ENCODE data around the gene ADARB2. TPM values are rescaled to one million over a fixed set of nuclear protein-coding genes. Genes with fewer than 3 reads are reported as not detected.

Gene ADARB2
- total and polyA plus RNA-seq, 10 of the 15 experiments (the other 5 are each of a cell fraction or from before 2014, with no cell fraction given): 0.02 to 4.1 (median 0.76) TPM

DNA sequence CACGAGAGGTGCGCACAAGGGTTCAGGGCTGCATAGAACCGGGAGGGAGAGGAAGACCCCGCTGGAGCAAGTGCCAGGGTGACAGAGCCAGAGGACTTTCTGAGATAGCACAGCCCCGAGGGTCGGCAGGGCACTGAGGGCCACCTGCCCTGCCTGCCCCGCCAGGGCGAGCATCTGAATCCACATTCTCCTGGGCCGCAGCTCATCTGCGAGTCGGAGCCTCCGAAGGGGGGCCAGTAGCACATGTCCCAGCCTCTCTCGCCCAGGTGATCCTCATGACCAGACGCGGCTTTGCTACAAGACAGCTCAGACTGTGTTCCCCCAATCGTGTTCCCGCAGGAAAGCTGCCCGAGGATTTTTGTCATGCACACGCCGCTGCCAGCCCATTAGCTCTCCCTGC is 71.2 kb downstream of the ADARB2 start:
- intact Hi-C loops (cut with micrococcal nuclease; ENCODE audit: unreplicated experiment) (loop anchor here (10.0 kb wide), 1 partner anchor 241 kb away; no protein-coding TSS in a partner anchor), in situ Hi-C loops (cut with MboI) (no loop called here)
- Histone ChIP-seq H3K4me2 (ENCODE audit: control insufficient read depth, insufficient read depth) (no peak overlapping the region), H4K20me1 (ENCODE audit: control insufficient read depth, insufficient read depth) (no peaks in the 10 kb centered on the region), H3K36me3 (ENCODE audit: control insufficient read depth in 2 of 2, insufficient read depth in 2 of 2, low read length in 1 of 2) (no peaks in the 10 kb centered on the region), H3K9ac (ENCODE audit: control insufficient read depth, insufficient read depth, low read length) (no peak overlapping the region), H3K4me1 (ENCODE audit: control insufficient read depth, insufficient read depth, low read length) (peaks cover 19% of the 10 kb centered on the region), H3K4me3 (no peak overlapping the region), H3K9me3 (replicated peaks; ENCODE audit: control insufficient read depth, insufficient read depth, low read length) (no peaks in the 10 kb centered on the region), H2AFZ (ENCODE audit: control insufficient read depth, low read depth, low read length) (no peak overlapping the region), H3K79me2 (ENCODE audit: control insufficient read depth, insufficient read depth, low read length) (no peaks in the 10 kb centered on the region), H3K27me3 (replicated peaks in 1 of 2; ENCODE audit: control insufficient read depth in 2 of 2, insufficient read depth in 2 of 2, low read length in 1 of 2) (no peaks in the 10 kb centered on the region), H3K27ac (ENCODE audit: control insufficient read depth, insufficient read depth) (no peak overlapping the region)
- ChIA-PET SMC1A (ENCODE audit: uncharacterized antibody, unreplicated experiment) (interaction anchor here (1.1 kb wide), 2 partner anchors 14 to 16 kb away, joined by 5 read pairs; no protein-coding TSS in a partner anchor), RAD21 (ENCODE audit: unreplicated experiment) (interaction anchor here (0.9 kb wide), 1 partner anchor 18 kb away, joined by 4 read pairs; no protein-coding TSS in a partner anchor), POLR2A (no interaction called here), CTCF (interaction anchor here (1.3 kb wide), 1 partner anchor 24 kb away, joined by 3 read pairs; no protein-coding TSS in a partner anchor)
- DNase-seq (ENCODE audit: low read depth, low spot score) (no peak), ATAC-seq (no peak), FAIRE-seq (no peak)
- WGBS (ENCODE audit: insufficient coverage, insufficient replicate concordance, low lambda C conversion rate, missing lambda C conversion rate): 63% methylated on average over 20 of the region's 20 CpGs
- no TSS peak for BruUV-seq (replicated peaks)
- no peak for TF ChIP-seq TCF7 (IDR thresholded peaks at IDR 0.05; ENCODE audit: borderline replicate concordance)
- TF ChIP-seq ATF7 (IDR thresholded peaks at IDR 0.05; ENCODE audit: low read depth): no peak
- TF ChIP-seq CREM (IDR thresholded peaks at IDR 0.05; ENCODE audit: low read depth): no peak
- TF ChIP-seq, protein P1, sequence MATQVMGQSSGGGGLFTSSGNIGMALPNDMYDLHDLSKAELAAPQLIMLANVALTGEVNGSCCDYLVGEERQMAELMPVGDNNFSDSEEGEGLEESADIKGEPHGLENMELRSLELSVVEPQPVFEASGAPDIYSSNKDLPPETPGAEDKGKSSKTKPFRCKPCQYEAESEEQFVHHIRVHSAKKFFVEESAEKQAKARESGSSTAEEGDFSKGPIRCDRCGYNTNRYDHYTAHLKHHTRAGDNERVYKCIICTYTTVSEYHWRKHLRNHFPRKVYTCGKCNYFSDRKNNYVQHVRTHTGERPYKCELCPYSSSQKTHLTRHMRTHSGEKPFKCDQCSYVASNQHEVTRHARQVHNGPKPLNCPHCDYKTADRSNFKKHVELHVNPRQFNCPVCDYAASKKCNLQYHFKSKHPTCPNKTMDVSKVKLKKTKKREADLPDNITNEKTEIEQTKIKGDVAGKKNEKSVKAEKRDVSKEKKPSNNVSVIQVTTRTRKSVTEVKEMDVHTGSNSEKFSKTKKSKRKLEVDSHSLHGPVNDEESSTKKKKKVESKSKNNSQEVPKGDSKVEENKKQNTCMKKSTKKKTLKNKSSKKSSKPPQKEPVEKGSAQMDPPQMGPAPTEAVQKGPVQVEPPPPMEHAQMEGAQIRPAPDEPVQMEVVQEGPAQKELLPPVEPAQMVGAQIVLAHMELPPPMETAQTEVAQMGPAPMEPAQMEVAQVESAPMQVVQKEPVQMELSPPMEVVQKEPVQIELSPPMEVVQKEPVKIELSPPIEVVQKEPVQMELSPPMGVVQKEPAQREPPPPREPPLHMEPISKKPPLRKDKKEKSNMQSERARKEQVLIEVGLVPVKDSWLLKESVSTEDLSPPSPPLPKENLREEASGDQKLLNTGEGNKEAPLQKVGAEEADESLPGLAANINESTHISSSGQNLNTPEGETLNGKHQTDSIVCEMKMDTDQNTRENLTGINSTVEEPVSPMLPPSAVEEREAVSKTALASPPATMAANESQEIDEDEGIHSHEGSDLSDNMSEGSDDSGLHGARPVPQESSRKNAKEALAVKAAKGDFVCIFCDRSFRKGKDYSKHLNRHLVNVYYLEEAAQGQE (IDR thresholded peaks at IDR 0.05; ENCODE audit: low read depth, low read length): no peak
- TF ChIP-seq ZSCAN29 (IDR thresholded peaks at IDR 0.05): no peak
- no peak for TF ChIP-seq TCF12 (IDR thresholded peaks at IDR 0.05; ENCODE audit: low read depth, low read length)
- no peak for TF ChIP-seq HDAC6 (IDR thresholded peaks at IDR 0.05; ENCODE audit: unreplicated experiment)
- TF ChIP-seq IKZF2 (IDR thresholded peaks at IDR 0.05): no peak
- TF ChIP-seq CBX5 (IDR thresholded peaks at IDR 0.05; ENCODE audit: low read depth): no peak
- no peak for TF ChIP-seq GABPA (IDR thresholded peaks at IDR 0.05; ENCODE audit: low read depth)
- no peak for TF ChIP-seq SUZ12 (IDR thresholded peaks at IDR 0.05; ENCODE audit: unreplicated experiment)
- TF ChIP-seq, protein P2, sequence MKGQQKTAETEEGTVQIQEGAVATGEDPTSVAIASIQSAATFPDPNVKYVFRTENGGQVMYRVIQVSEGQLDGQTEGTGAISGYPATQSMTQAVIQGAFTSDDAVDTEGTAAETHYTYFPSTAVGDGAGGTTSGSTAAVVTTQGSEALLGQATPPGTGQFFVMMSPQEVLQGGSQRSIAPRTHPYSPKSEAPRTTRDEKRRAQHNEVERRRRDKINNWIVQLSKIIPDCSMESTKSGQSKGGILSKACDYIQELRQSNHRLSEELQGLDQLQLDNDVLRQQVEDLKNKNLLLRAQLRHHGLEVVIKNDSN (IDR thresholded peaks at IDR 0.05; ENCODE audit: borderline replicate concordance, extremely low read length, insufficient read depth, low read depth, low read length): no peak
- TF ChIP-seq TARDBP (IDR thresholded peaks at IDR 0.05; ENCODE audit: borderline replicate concordance): no peak
- TF ChIP-seq, protein P3, sequence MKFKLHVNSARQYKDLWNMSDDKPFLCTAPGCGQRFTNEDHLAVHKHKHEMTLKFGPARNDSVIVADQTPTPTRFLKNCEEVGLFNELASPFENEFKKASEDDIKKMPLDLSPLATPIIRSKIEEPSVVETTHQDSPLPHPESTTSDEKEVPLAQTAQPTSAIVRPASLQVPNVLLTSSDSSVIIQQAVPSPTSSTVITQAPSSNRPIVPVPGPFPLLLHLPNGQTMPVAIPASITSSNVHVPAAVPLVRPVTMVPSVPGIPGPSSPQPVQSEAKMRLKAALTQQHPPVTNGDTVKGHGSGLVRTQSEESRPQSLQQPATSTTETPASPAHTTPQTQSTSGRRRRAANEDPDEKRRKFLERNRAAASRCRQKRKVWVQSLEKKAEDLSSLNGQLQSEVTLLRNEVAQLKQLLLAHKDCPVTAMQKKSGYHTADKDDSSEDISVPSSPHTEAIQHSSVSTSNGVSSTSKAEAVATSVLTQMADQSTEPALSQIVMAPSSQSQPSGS (IDR thresholded peaks at IDR 0.05; ENCODE audit: low read length): no peak
- TF ChIP-seq, protein P4, sequence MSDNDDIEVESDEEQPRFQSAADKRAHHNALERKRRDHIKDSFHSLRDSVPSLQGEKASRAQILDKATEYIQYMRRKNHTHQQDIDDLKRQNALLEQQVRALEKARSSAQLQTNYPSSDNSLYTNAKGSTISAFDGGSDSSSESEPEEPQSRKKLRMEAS (IDR thresholded peaks at IDR 0.05; ENCODE audit: low read depth, low read length): no peak
- TF ChIP-seq, protein P5, sequence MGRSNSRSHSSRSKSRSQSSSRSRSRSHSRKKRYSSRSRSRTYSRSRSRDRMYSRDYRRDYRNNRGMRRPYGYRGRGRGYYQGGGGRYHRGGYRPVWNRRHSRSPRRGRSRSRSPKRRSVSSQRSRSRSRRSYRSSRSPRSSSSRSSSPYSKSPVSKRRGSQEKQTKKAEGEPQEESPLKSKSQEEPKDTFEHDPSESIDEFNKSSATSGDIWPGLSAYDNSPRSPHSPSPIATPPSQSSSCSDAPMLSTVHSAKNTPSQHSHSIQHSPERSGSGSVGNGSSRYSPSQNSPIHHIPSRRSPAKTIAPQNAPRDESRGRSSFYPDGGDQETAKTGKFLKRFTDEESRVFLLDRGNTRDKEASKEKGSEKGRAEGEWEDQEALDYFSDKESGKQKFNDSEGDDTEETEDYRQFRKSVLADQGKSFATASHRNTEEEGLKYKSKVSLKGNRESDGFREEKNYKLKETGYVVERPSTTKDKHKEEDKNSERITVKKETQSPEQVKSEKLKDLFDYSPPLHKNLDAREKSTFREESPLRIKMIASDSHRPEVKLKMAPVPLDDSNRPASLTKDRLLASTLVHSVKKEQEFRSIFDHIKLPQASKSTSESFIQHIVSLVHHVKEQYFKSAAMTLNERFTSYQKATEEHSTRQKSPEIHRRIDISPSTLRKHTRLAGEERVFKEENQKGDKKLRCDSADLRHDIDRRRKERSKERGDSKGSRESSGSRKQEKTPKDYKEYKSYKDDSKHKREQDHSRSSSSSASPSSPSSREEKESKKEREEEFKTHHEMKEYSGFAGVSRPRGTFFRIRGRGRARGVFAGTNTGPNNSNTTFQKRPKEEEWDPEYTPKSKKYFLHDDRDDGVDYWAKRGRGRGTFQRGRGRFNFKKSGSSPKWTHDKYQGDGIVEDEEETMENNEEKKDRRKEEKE (IDR thresholded peaks at IDR 0.05): no peak
- no peak for TF ChIP-seq SREBF1 (IDR thresholded peaks at IDR 0.05; ENCODE audit: low read length)

All from GM12878 (cell line).